Tibial nerve (tissue), 4 donors: ENCODE data around the gene CUL1.

Source experiments
- CTCF ChIP-seq, 5 experiments: fragments of 200-600 bp in 3 of 5; fragments of 450-650 bp in 2 of 5; sonication (generic) in 3 of 5; IDR thresholded peaks; one replicate each; pipeline ENCODE4 v1.5.1; 2016 to 2019; ENCODE audit warnings: antibody characterized with exemption in 5 of 5, mild to moderate bottlenecking in 3 of 5, moderate library complexity in 2 of 5
- EP300 ChIP-seq, 2 donors: sonication (generic); formaldehyde crosslinking; IDR thresholded peaks; one replicate each; pipeline ENCODE4 v1.6.1; 2017; ENCODE audit warnings: antibody characterized with exemption in 2 of 2, mild to moderate bottlenecking in 1 of 2

- TF ChIP-seq EP300 (IDR thresholded peaks at IDR 0.05), result no peak
- no peak for TF ChIP-seq CTCF (IDR thresholded peaks at IDR 0.05)
Measured at GRCh38 chr7:148819697-148820360, 121.1 kb downstream of the CUL1 start.
